HTR-8/SVneo (cell line): ENCODE results near the gene KIF21A.

Experiments
- DNase-seq: peaks from one replicate; pipeline ENCODE4 v3.0.0; 2011; ENCODE audit warnings: low spot score, mixed read lengths; ENCODE audit not compliant: insufficient read length
- FAIRE-seq: peaks from 2 replicates; lab custom pipeline; 2011; peaks lifted over from hg19 to GRCh38; lab: Jason Lieb, UNC

KIF21A gene

DNA sequence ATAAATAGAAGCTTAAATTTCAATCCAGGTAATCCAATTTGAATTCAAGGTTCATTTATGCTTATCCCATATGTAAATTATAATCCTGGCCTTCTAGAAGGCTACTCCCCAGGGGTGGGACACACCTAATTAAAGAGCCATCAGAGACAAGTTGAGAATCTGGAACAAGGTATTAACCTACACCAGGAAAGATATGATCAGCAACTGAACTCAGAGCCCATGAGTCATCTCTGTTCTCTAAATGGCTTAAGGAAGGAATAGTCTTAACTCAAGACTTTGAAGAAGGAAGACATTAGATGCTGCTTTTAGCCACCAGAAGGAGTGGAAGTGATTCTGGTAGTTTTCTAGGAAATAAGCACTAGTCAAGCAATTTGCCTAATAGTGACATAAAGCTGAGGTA is 88.0 kb downstream of the KIF21A start:
- FAIRE-seq = no peak
- DNase-seq = no peak

DNA sequence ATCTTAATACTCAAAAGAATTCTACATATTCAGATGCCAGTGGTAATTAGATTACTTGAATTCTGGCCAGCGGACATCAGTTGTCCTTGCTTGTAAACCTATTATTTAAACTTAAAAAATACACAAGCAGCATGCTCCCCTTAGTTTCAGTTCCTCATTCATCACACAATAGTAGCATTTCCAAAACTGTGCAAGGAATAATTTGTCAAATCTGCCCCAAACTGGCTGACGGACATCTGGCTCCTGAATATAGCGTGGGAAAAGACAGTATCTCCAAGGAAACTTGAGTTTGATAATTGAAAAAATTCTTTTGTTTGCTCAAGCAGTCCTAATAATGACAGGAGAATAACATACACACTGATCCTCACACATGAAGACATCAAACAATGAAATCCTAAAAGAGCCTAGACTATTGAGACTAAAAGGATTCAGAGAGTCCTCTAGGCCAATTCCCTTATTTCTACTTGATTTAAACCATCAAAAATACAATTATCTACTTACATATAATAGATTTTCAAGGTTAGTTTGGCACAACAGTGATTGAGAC is 90.4 kb downstream of the KIF21A start:
- FAIRE-seq (no peak), DNase-seq (no peak)

DNA sequence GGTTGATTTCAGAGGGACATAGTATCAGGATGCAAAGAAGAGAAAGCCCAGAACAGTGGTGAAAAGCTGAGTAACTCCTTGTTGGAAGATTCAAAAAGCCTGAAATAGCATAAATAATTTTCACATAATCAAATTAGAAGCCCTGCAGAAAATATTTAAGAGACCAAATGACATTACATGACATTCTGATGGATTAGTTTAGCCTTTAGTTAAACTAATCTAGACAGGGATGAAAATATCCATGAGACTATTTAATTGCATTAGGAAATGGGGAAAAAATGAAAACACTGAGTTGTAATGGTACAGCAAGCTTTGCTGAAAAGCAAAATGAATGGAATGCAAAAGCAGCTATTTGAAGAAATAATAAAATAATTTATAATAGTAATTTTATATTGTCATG is 91.8 kb downstream of the KIF21A start:
- no peak for FAIRE-seq

DNA sequence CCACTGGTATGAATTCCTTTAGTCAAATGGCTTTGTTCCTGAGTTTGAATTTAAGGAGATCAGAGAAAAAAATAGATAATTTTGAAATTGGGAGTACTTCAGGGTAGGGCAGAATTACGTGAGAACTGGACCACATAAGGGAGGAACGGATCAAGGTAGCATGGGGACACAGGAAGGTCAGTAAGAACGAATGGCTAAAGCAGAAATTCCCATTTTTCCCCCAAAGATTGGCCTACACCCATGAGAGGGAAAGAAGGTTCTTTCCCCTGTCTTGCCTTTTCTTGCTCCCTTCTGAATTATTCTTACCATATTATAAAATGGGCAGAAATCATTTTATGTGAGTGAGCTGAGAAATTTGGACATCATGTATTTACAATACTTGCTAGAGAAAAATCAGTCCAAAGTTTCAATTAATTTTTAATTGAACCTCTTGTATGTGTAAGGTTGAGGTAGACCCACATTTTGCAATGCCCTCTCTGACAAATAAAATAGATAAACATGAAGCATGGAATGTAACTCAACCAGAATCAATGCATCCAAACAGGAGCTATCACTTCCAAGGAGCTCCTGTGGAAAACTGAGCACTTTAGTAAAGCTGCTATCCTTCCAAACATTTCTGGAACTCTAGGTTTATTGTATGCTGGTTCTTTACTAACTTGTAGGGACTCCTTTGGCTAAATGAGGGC is 93.8 kb downstream of the KIF21A start:
- FAIRE-seq (no peak), DNase-seq (no peak)

More for the DNA sequence above, 91.8 kb downstream of the KIF21A start:
- DNase-seq = no peak

DNA sequence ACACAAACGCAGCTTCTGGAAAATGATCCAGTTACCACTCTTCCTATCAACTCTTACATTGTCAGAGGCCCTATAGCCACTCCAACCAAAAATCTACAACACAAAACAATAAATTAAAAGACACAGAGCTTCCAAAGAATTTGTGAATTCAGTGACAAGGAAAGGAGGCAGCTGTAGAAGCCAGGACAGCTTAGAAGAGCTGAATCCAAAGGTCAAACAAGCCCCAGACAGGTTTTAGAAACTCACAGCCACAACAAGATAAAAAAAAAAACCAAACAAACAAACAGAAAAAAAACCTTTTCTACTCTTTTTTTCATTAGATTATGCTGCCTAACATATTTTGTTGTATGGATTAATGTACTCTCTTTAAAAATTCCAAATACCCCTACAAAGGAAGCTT is 94.4 kb downstream of the KIF21A start:
- DNase-seq = no peak
- FAIRE-seq = no peak

DNA sequence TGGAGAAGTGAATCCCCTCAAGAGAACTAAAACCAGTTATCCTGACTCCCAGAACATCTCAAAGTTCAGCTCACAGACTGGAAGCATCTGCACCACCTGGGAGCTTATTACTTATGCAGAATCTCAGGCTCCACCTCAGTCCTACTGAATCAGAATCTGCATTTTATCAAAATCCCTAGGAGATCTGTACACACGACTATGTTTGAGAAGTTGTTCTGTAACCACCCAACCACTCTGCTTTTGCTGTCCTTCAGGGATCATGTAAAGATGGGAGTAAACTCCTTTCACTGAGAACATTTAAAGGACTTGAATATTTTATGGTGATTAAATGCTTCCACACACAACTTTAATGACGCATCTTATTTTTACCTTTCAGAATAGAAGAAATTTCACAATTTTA is 98.0 kb downstream of the KIF21A start:
- no peak for FAIRE-seq
- DNase-seq = no peak

DNA sequence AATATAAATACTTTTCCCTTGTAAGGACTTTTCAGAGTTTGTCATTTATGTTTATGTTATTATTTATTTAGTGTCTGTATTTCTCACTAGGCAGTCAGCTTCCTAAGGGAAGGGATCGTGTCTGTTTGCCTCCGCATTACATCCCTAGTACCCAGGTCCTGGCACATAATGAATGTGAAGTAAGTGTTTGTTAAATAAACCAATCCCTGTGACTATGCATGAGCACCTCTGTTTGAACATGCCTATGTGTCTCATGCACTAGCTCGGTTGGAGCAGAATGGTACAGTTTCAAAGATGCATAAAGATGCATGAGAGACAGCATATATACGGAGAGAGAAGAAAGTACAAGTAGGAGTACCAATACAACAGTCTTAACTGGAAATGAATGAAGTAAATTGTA is 99.3 kb downstream of the KIF21A start:
- DNase-seq = no peak
- no peak for FAIRE-seq

DNA sequence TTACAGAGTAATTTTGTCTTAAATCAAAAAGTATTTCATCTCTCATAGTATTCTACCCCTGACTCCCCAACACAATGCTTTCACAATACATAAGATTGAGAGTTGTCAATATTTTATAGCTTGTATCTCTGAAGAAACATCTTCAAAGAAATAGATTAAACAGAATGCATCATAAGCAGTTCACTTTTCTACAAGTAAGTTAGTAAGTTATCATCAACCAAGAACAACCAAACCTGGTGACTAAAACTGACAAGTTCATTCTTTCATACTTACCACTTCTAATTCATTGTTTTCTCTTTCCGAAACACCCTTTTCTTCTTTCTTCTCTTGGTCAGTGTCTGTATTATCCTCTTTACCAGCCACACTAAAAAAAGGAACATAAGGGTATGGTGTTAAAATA is 101.2 kb downstream of the KIF21A start:
- FAIRE-seq = no peak
- no peak for DNase-seq

DNA sequence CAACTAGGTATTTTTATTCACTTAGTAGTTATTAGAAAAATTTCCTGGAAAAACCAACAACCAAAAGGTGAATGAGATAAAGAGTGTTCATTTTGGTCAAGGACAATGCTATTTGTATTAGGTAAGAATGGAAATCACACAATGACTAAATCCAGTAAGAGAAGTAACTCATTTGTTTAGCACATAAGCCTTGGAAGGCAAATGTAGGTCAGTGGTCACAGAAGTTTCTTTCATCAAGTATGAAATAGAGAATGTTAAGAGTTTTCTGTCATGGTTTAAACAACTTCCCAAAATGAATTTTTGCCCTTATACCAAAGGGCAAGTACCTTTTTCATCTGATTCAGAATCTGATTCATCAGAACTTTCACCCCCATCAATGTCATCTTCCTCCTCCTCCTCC is 101.7 kb downstream of the KIF21A start:
- DNase-seq (no peak), FAIRE-seq (no peak)

DNA sequence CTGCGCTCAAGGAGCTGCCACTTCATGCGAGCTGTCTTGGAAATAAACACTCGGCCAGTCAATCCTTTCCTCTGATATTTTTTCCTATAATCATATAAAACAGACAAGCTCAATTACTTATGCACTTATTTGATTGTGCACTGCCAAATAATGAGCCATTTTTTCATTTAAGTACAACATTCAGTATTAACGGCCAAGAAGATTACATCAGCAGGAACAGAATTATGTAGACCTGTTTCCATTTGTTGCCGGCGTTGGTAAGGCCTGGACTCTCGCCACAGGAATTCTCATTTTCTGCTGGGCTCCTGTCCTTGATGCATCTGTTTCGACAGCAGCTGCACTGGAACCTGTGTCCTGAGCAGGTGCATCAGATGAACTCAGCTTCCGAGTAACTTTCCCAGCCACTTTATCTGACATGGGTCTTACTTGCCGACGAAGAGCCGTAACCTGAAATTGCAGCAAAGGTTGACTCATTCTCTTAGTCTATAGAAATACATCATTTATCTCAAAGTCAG is 110.2 kb downstream of the KIF21A start:
- DNase-seq = no peak
- FAIRE-seq = no peak

DNA sequence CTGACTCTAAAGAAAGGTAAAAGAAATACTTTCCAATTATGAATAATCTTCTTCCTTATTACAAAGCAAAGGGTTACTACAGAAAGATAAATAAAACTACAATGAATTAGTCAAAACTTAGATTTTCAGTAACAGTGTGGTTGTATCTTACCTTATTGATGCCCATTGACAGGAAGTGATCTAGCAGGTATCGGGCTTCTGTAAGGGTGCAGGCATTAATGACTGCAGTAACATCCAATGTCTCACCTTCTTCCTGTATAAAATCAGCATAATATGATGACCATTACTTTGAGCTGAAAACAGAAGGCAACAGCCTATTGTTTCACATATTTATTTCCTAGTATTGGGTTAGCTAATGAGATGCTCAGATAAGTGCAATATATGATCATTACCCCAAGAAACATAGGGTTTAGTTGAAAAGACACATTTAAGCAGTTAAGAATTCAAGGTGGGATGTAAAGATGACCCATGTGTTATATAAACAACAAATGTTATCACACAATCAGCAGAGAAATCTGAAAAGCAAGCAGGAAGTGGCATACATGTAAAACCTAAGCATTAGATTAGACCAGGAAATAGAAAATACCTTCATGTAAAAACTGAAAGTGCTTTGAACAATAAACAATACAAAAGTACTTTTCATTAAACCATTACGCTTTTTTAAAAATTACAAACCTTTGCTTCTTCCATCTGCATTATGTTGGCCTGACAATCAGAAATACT is 111.2 kb downstream of the KIF21A start:
- FAIRE-seq (no peak), DNase-seq (no peak)

DNA sequence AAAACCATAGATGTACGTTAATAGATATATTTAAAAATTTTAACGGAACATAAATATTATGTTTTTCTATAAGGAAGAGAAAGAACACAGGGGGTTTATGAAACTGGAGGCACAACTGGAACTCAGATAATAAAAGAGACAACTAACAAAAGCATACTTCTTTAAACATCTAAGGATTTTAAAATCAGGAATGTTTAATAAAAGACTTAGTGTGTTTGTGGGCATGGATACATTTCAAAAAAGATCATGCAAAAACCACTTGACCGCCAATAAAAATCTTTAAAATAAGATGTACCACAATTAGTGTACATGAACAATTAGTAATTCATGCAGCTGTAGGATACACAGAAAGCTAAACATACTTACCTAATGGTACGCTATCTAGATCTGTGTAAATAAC is 113.0 kb downstream of the KIF21A start:
- no peak for FAIRE-seq
- no peak for DNase-seq

DNA sequence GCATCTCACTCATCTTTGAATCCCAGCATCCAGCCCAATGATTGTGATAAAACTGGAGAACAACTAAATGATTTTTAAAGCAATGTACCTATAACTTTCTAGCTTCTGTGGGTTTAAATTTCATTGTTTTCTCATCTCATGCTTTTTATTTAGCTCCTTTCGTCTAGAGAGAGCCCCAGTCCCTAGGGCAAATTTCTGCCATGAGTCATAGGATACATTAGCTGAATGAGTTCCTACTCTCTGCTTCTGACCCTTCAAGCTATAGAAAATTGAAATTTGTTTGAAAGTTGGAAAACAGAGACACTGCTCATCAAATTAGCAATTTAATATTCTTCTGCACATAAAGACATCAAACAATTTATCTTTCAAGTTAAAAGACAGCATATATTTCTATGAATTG is 113.9 kb downstream of the KIF21A start:
- FAIRE-seq = no peak
- DNase-seq = peak; percentile 4

DNA sequence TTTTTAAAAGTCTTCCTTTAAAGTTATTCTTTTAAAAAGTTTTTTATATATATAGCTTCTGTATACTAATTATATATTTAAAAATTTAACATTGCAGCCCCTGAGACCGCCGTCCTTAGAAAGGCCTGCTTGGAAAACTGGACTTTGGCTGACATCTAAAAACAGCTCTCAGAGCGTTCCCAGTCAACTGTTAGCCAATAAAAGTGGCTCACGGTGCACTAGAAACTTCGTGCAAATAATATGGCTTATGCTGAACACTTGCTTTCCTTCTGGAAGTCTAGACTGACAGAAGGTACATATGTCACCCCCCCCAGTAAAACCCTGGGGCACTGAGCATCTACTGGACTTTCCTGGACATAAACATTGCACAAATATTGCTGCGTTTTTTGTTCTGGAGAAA is 115.0 kb downstream of the KIF21A start:
- DNase-seq (no peak), FAIRE-seq (no peak)

DNA sequence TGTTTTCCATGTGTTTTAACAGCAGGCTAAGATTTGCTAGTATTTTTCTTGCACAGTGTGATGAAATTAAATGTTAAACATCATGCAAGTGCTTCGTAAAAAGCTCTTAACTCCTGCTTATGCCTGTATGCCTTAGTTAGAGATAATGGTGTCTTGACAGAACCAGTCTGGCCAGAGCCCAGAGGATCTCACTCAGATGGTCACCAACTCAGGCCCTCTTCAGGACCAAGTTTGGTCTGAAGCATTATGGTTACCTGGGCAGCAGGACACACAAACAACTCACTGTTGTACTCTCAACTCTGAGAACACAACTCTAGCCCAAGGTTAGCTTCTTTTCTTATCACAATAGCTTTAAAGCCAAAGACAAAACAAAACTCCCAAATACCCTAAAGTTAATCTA is 115.4 kb downstream of the KIF21A start:
- DNase-seq (no peak), FAIRE-seq (no peak)

DNA sequence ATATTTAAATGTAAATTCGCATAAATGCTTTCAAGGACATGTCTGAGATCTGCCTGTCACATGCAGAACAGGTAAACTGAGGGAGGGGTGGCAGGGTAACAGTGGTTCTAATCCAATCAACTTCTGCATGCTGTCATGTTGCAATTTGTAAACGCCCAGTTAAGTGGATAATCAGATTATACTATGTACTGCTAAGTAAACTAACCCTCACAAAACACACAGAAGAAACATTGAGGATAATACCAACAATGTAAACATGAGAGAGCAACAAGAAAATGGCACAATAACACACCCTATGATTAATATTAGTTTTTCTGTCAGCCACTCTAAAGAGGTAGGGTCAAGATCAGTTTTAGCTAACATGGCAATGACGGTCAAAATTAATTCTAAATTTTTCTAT is 123.7 kb downstream of the KIF21A start:
- DNase-seq (no peak), FAIRE-seq (no peak)

DNA sequence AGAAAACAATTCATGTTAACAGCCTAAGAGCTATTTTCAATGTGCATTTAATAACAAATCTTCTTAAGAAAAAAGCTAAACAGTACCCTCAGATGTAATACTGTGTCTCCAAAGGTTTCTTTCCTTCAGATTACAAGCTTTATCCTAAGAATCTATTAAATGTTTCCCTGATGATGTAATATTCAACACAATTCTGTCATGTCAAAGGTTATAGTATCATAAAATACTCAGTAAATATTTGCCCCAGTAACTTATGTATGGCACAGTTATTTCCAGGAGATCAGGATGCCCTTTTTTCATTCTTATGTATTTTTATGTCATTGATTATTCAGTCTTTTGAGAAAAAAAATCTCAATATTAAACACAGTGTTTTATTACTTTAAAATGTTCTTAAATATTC is 128.4 kb downstream of the KIF21A start:
- no peak for DNase-seq
- no peak for FAIRE-seq

DNA sequence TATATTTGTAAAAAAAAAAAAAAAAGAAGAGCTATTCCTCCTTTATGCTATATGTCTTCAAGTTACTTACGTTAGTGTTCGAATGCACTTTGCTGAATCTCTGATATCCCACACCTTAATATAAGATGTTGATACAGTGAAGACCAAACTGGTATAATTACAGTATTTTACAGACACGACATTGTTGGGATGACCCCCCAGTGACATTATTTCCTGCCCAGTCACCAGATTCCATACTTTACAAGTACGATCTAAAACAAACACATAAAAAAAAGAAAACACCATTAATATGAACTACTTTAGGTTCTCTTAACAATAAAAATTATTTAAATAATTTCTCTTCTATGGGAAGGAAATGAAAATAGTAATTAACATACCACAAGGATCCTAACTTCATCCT is 133.4 kb downstream of the KIF21A start:
- DNase-seq (no peak), FAIRE-seq (no peak)

DNA sequence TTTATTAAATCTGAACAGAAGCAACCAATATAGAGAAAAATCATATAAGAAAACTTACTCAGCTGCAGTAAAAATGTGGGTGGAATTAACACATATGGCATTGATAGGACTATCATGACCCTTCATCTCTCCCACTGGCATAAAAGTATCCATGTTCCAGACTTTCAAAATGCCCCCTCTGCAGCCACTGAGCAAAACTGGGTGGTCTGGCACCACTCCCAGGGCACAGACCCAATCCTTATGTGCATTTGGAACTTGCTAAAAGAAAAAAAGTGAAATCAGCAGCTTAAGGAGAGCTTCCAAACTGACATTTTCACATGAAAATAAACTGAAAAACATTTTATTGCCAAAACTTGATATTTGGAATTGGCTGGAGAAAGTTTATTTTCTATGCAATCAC is 141.5 kb downstream of the KIF21A start:
- FAIRE-seq = no peak
- DNase-seq = no peak

DNA sequence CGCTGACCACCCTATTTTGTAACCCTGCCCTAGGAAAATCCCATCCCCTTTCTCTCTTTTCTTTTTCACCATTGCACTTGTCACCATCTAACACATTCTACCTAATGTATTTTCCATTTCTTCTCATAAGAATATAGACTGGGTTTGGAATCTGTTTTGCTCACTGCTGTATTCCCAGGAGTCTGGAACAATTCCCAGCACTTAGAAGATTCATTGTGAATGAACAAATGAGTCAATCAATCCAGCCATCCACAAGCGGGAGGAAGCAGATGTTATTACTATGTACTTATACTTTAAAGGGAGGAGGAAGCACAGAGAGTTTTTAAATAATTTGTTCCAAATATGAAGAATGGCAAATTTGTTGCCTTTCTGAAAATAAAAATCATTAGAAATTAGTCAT is 142.1 kb downstream of the KIF21A start:
- DNase-seq (no peak), FAIRE-seq (no peak)

DNA sequence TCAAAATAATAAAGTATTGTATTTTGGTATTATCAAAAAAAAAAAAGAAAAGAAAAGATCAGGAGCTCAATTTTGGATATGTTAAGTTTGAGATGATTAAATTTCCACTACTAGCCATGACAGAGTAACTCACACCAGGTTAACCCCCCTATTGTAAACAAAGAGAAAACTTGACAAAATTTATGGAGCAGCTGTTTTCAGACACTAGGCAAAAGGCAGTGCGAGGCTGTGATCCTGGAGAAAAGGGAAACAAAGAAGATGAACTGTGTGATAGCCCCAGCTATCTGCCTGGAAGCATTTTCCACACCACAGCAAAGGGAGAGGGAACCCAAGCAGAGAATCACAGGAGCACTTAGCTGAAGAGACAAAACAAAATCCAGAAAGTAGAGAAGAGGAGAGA is 145.0 kb downstream of the KIF21A start:
- FAIRE-seq (no peak), DNase-seq (no peak)

DNA sequence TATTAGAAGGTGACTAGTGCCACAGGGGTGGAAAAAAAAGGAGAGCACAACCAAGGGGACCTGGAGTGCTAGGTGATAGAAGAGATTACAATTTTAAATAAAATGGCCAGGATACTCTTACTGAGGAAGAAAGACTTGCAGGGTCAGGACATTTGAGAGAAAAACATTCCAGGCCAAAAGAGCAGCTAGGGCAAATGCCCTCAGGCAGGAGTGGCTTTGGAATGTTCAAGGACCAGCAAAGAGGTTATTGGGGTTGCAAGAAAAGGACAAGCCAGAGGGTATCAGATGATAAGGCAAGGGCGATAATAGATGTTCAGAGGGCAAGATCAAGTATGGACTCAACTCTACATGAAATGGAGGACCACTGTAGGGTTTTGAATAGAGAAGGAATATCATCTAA is 146.4 kb downstream of the KIF21A start:
- FAIRE-seq = no peak
- DNase-seq = no peak
